A673 (cell line): ENCODE measurements around the gene EPHB3.

ENCODE experiments used
- CTCF ChIP-seq: fragments of 300-800, 200-600 bp; sonication (generic); conservative IDR thresholded peaks from 2 replicates; pipeline ENCODE4 v1.5.1; 2017; ENCODE audit warnings: low read depth, mild to moderate bottlenecking, antibody characterized with exemption, low read length, moderate library complexity, mixed read lengths
- EZH2 ChIP-seq: fragments of 200-600 bp; sonication (generic); IDR thresholded peaks from 2 replicates; pipeline ENCODE4 v1.6.1; 2017; ENCODE audit warnings: borderline replicate concordance, low read depth, mild to moderate bottlenecking, mixed read lengths, antibody characterized with exemption, low read length; ENCODE audit not compliant: poor library complexity, severe bottlenecking

GRCh38 chr3:184592371-184593219 is 31.0 kb downstream of the EPHB3 start:
- TF ChIP-seq CTCF (no peak), EZH2 (no peak)
